OCI-LY3 (cell line): ENCODE data around the gene WBP1L.

Experiments
- EZH2phosphoT487 ChIP-seq: fragments of 200-600 bp; shearing (Covaris generic); IDR thresholded peaks from 2 replicates; pipeline ENCODE4 v1.6.1; 2018; ENCODE audit warnings: antibody characterized with exemption, mixed run types, low read depth
- TF ChIP-seq, protein P1 (sequence below): fragments of 200-600, 300-600 bp; sonication (generic); IDR thresholded peaks from 2 replicates; pipeline ENCODE4 v1.5.1; 2014; ENCODE audit warnings: antibody characterized with exemption, low read length, low read depth

DNA sequence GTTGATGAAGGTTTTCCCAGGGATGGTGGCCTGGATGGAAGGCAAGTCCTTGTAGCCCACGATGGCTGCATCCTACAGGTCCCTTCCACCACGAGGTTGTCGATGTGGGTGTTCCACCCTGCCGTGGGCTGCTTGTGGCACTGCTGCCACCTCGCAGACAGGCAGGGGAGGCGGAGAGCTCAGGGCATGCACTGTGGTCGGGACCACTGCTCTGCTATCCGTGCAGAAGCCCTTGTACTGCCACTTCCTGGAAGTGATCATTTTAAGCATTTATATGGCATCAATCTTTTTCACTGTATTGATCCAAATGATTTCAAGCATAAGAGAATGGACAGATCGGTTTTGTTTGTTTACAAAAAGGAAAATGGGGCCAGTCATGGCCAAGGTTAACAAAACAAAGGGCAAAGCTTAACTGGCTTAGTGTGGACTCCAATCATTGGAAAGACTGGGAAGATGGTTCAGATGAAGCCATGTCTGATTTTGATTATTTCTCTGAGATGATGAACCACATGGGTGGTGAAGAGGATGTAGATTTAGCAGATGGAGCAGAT lies 101.7 kb downstream of the WBP1L start:
- TF ChIP-seq, protein P1, sequence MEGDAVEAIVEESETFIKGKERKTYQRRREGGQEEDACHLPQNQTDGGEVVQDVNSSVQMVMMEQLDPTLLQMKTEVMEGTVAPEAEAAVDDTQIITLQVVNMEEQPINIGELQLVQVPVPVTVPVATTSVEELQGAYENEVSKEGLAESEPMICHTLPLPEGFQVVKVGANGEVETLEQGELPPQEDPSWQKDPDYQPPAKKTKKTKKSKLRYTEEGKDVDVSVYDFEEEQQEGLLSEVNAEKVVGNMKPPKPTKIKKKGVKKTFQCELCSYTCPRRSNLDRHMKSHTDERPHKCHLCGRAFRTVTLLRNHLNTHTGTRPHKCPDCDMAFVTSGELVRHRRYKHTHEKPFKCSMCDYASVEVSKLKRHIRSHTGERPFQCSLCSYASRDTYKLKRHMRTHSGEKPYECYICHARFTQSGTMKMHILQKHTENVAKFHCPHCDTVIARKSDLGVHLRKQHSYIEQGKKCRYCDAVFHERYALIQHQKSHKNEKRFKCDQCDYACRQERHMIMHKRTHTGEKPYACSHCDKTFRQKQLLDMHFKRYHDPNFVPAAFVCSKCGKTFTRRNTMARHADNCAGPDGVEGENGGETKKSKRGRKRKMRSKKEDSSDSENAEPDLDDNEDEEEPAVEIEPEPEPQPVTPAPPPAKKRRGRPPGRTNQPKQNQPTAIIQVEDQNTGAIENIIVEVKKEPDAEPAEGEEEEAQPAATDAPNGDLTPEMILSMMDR = no peak
- TF ChIP-seq EZH2phosphoT487 = no peak
